GM12878 (cell line): ENCODE measurements around the gene ATG5. TPM values are rescaled to one million over a fixed set of nuclear protein-coding genes. Genes with fewer than 3 reads are reported as not detected.
A peak's percentile ranks its signal among the peaks of the same experiment; 100 is the strongest.

Experiments
- ATAC-seq: fragments of 200-7000 bp; cut with Tn5 transposase; 3 replicates; pipeline ENCODE4 v1.9.1; 2020; ENCODE audit warnings: mild to moderate bottlenecking, moderate library complexity
- BruUV-seq: library from RNA; stranded (reverse); fragments of 400-500 nt; replicated peaks from 2 replicates; lab custom pipeline; 2021; lab: Mats Ljungman, UMichigan
- CTCF ChIA-PET: fragments of 300-600 bp; sonication (Branson Sonifier 250); formaldehyde crosslinking; extraction: SDS; loops from one replicate; lab custom pipeline; 2021; ENCODE audit warnings: inconsistent platforms; lab: Yijun Ruan, JAX
- POLR2A ChIA-PET: fragments of 350-600 bp; formaldehyde crosslinking; extraction: SDS; loops from one replicate; lab custom pipeline; 2021; ENCODE audit warnings: inconsistent platforms; lab: Charles Lee
- RAD21 ChIA-PET: fragments of 300-600 bp; sonication (Branson Sonifier 250); formaldehyde crosslinking; loops from one replicate; lab custom pipeline; 2023; ENCODE audit warnings: antibody characterized with exemption; ENCODE audit not compliant: unreplicated experiment; lab: Charles Lee
- SMC1A ChIA-PET: fragments of 300-600 bp; sonication (Branson Sonifier 250); formaldehyde crosslinking; loops from one replicate; lab custom pipeline; 2023; ENCODE audit not compliant: unreplicated experiment, uncharacterized antibody; lab: Charles Lee
- DNase-seq: peaks from one replicate; pipeline ENCODE4 v3.0.0-alpha.2; 2011; ENCODE audit warnings: low read depth, low spot score
- FAIRE-seq: peaks from 3 replicates; lab custom pipeline; 2011; peaks lifted over from hg19 to GRCh38; lab: Jason Lieb, UNC
- H2AFZ ChIP-seq: 2 replicates; pipeline ENCODE4 v1.6.0; 2011; ENCODE audit warnings: low read depth, low read length, control low read depth; ENCODE audit not compliant: control insufficient read depth
- H3K27ac ChIP-seq: 2 replicates; pipeline ENCODE4 v1.5.1; 2011; ENCODE audit warnings: control low read depth; ENCODE audit not compliant: control insufficient read depth, insufficient read depth
- H3K27me3 ChIP-seq, 2 experiments: replicated peaks in 1 of 2; 2 replicates each; pipeline versions ENCODE4 v1.6.0 to v1.6.1; 2011; ENCODE audit warnings: low read length in 1 of 2; ENCODE audit not compliant: control insufficient read depth in 2 of 2, insufficient read depth in 2 of 2
- H3K36me3 ChIP-seq, 2 experiments: 2 replicates each; pipeline ENCODE4 v1.5.1; 2011; ENCODE audit warnings: low read length in 1 of 2; ENCODE audit not compliant: control insufficient read depth in 2 of 2, insufficient read depth in 2 of 2
- H3K4me1 ChIP-seq: 2 replicates; pipeline ENCODE4 v1.6.1; 2011; ENCODE audit warnings: mild to moderate bottlenecking, low read length, moderate library complexity, mixed read lengths; ENCODE audit not compliant: control insufficient read depth, insufficient read depth
- H3K4me2 ChIP-seq: 2 replicates; pipeline ENCODE4 v1.6.0; 2011; ENCODE audit warnings: control low read depth; ENCODE audit not compliant: control insufficient read depth, insufficient read depth
- H3K4me3 ChIP-seq: fragments of 200-600 bp; sonication (generic); 2 replicates; pipeline ENCODE4 v1.5.1; 2016
- H3K79me2 ChIP-seq: 2 replicates; pipeline ENCODE4 v1.6.0; 2011; ENCODE audit warnings: low read length; ENCODE audit not compliant: control insufficient read depth, insufficient read depth
- H3K9ac ChIP-seq: 2 replicates; pipeline ENCODE4 v1.8.0; 2011; ENCODE audit warnings: low read length, control low read depth, mixed read lengths; ENCODE audit not compliant: control insufficient read depth, insufficient read depth
- H3K9me3 ChIP-seq: replicated peaks from 3 replicates; pipeline ENCODE4 v1.5.1; 2011; ENCODE audit warnings: mild to moderate bottlenecking, low read length; ENCODE audit not compliant: control insufficient read depth, insufficient read depth
- H4K20me1 ChIP-seq: 2 replicates; pipeline ENCODE4 v1.6.0; 2011; ENCODE audit not compliant: control insufficient read depth, insufficient read depth
- CBX5 ChIP-seq: sonication (generic); IDR thresholded peaks from 2 replicates; pipeline ENCODE4 v1.6.1; 2016; ENCODE audit warnings: low read depth, moderate library complexity, mild to moderate bottlenecking, inconsistent platforms
- GABPA ChIP-seq: IDR thresholded peaks from 2 replicates; pipeline ENCODE4 v1.6.1; 2014; ENCODE audit warnings: antibody characterized with exemption, low read depth, mild to moderate bottlenecking, inconsistent platforms
- KLF5 ChIP-seq: fragments of 450-650 bp; IDR thresholded peaks from 2 replicates; pipeline ENCODE4 v1.6.1; 2014; ENCODE audit warnings: mild to moderate bottlenecking; ENCODE audit not compliant: partially characterized antibody
- NFXL1 ChIP-seq: fragments of 450-650 bp; IDR thresholded peaks from 2 replicates; pipeline ENCODE4 v1.6.1; 2017; ENCODE audit warnings: antibody characterized with exemption, mild to moderate bottlenecking, borderline replicate concordance
- NR2C2 ChIP-seq: IDR thresholded peaks from 2 replicates; pipeline ENCODE4 v1.6.1; 2011; ENCODE audit warnings: borderline replicate concordance, low read depth; ENCODE audit not compliant: control insufficient read depth, insufficient read length
- POLR2A ChIP-seq: IDR thresholded peaks from 2 replicates; pipeline ENCODE4 v1.6.1; 2011; ENCODE audit warnings: low read depth, mild to moderate bottlenecking, low read length
- SMAD1 ChIP-seq: fragments of 450-650 bp; IDR thresholded peaks from 2 replicates; pipeline ENCODE4 v1.6.1; 2018; ENCODE audit warnings: mild to moderate bottlenecking, low read depth; ENCODE audit not compliant: partially characterized antibody
- ZNF687 ChIP-seq: fragments of 450-650 bp; IDR thresholded peaks from 2 replicates; pipeline ENCODE4 v1.6.1; 2017; ENCODE audit warnings: mild to moderate bottlenecking, moderate library complexity
- ZSCAN29 ChIP-seq: fragments of 450-650 bp; IDR thresholded peaks from 2 replicates; pipeline ENCODE4 v1.6.1; 2017; ENCODE audit warnings: mild to moderate bottlenecking, moderate library complexity
- WGBS: methylation state at CpG from one replicate; pipeline ENCODE4 v1.1.6; 2016; ENCODE audit warnings: low lambda C conversion rate; ENCODE audit not compliant: insufficient replicate concordance, insufficient coverage; ENCODE audit errors: missing lambda C conversion rate; 5-methylcytosine and 5-hydroxymethylcytosine counted together
- in situ Hi-C: fragments of 300-500 bp; cut with MboI; formaldehyde crosslinking; loops from 9 replicates; pipeline ENCODE4 v1.14.3; 2018; ENCODE audit warnings: mixed read lengths
- intact Hi-C: fragments of 100-400 bp; cut with micrococcal nuclease; formaldehyde crosslinking; loops from one replicate; pipeline ENCODE4 v1.14.2; 2022; ENCODE audit not compliant: unreplicated experiment
- polyA plus RNA-seq, 11 experiments: library from polyadenylated mRNA; depleted of rRNA in 4 of 11; unstranded in 6 of 11; stranded (reverse) in 5 of 11; fragments of >200 nt; fragmentation: Nextera tagmentation in 4 of 11; fragmentation: Illumina TruSeq in 1 of 11; extraction: Ambion mirVana in 4 of 11; extraction: Trizol in 1 of 11; gene quantifications; 1 replicate in 1 of 11; 2 replicates in 10 of 11; pipeline versions ENCODE4 v1.2.1 to v1.2.3, GENCODE V29; 2011 to 2016; ENCODE audit warnings: inconsistent platforms in 2 of 11, missing spikeins in 2 of 11, low read depth in 1 of 11
- total RNA-seq, 4 experiments: library from RNA; depleted of rRNA in 3 of 4; stranded (reverse); fragments of >200 nt in 3 of 4; fragmentation: Illumina TruSeq in 1 of 4; extraction: Trizol in 1 of 4; gene quantifications; 2 replicates each; pipeline versions ENCODE4 v1.2.1 to v1.2.3, GENCODE V29; 2013 to 2021
- TF ChIP-seq, protein P1 (sequence below): IDR thresholded peaks from 2 replicates; pipeline ENCODE4 v1.6.1; 2012; ENCODE audit warnings: low read length, inconsistent platforms

The ATG5 gene
- total and polyA plus RNA-seq, 10 of the 15 experiments (the other 5 are each of a cell fraction or from before 2014, with no cell fraction given) = 12.9 to 51.8 (median 23.9) TPM

DNA sequence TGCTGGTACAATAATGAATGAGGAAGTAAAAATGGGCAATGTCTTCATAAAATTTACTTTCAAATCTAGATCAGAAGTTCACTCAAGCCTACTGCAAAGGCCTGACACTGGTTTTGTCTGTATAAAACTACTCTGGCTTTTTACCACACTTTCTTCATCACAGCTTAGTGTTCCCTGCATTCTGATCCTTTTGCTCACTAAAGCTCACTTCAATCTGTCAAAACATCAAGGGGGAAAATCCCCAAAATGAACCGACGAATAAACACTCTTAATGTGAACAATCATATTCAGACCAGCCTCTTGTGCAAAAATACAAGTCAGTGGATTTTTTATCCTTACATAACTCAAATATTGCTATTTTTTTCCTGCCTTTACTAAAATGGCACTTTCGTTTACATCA, 140.9 kb downstream of the ATG5 start:
- Histone ChIP-seq H3K27ac (peak overlapping the region; percentile 9; the same call in 1 of the 2 replicates), H3K36me3 (0 out of 4 replicates have a peak, but pooled peaks cover 0 to 3% of the 10 kb centered on the region in 2 experiments), H3K27me3 (no peaks in the 10 kb centered on the region), H3K4me1 (peaks cover 49% of the 10 kb centered on the region), H3K4me2 (no peak overlapping the region), H3K9ac (no peak overlapping the region), H2AFZ (no peak overlapping the region), H3K4me3 (no peak overlapping the region)
- ATAC-seq (no peak), DNase-seq (no peak), FAIRE-seq (no peak)
- TSS peak; percentile 66 for BruUV-seq
- WGBS = 35% methylated on average over 3 of the region's 3 CpGs
- in situ Hi-C loops = no loop called here
- POLR2A ChIA-PET = interaction anchor here (0.6 to 1.6 kb wide), 5 partner anchors 11 to 727 kb away, joined by 3 read pairs; no protein-coding TSS in a partner anchor
- RAD21 ChIA-PET = interaction anchor here (0.8 to 7.6 kb wide), 4 partner anchors 14 to 95 kb away, joined by 3 to 88 read pairs (median 6); no protein-coding TSS in a partner anchor
- SMC1A ChIA-PET = interaction anchor here (0.9 to 14.2 kb wide), 11 partner anchors 9 to 732 kb away, joined by 3 to 148 read pairs (median 6); no protein-coding TSS in a partner anchor
- intact Hi-C loops = loop anchor here (5.0 to 10.0 kb wide), 2 partner anchors 338 to 700 kb away; no protein-coding TSS in a partner anchor
- CTCF ChIA-PET = interaction anchor here (0.7 to 8.9 kb wide), 4 partner anchors 19 to 95 kb away, joined by 4 to 85 read pairs (median 10); no protein-coding TSS in a partner anchor
- TF ChIP-seq POLR2A (no peak), NR2C2 (no peak), NFXL1 (no peak), GABPA (no peak), CBX5 (no peak), KLF5 (no peak), ZSCAN29 (no peak), ZNF687 (no peak), SMAD1 (no peak)
- TF ChIP-seq, protein P1, sequence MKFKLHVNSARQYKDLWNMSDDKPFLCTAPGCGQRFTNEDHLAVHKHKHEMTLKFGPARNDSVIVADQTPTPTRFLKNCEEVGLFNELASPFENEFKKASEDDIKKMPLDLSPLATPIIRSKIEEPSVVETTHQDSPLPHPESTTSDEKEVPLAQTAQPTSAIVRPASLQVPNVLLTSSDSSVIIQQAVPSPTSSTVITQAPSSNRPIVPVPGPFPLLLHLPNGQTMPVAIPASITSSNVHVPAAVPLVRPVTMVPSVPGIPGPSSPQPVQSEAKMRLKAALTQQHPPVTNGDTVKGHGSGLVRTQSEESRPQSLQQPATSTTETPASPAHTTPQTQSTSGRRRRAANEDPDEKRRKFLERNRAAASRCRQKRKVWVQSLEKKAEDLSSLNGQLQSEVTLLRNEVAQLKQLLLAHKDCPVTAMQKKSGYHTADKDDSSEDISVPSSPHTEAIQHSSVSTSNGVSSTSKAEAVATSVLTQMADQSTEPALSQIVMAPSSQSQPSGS = no peak
- TF ChIP-seq, all 136 proteins: peak for 0
- no peaks in the 10 kb centered on the region for H4K20me1 ChIP-seq
- H3K79me2 ChIP-seq = no peaks in the 10 kb centered on the region
- H3K9me3 ChIP-seq = no peaks in the 10 kb centered on the region
